GM23248 (cell line): ENCODE measurements around the gene R3HDM4. TPM values are rescaled to one million over a fixed set of nuclear protein-coding genes. Genes with fewer than 3 reads are reported as not detected.

ENCODE experiments used
- DNase-seq: peaks from one replicate; pipeline ENCODE4 v3.0.0-alpha.2; 2015
- H2AFZ ChIP-seq: fragments of 200-600 bp; sonication (generic); 2 replicates; pipeline ENCODE4 v1.6.1; 2016; ENCODE audit warnings: antibody characterized with exemption
- H3F3A ChIP-seq: fragments of 200-600 bp; sonication (generic); 2 replicates; pipeline ENCODE4 v1.6.1; 2016; ENCODE audit warnings: mild to moderate bottlenecking, antibody characterized with exemption, mixed run types; ENCODE audit not compliant: insufficient read depth
- H3K27ac ChIP-seq: fragments of 200-600 bp; sonication (generic); 2 replicates; pipeline ENCODE4 v1.5.1; 2016; ENCODE audit warnings: mild to moderate bottlenecking
- H3K27me3 ChIP-seq: fragments of 200-600 bp; sonication (generic); replicated peaks from 2 replicates; pipeline ENCODE4 v1.6.1; 2016; ENCODE audit warnings: mild to moderate bottlenecking; ENCODE audit not compliant: insufficient read depth
- H3K36me3 ChIP-seq: fragments of 200-600 bp; sonication (generic); 2 replicates; pipeline ENCODE4 v1.6.1; 2016; ENCODE audit warnings: low read depth, mild to moderate bottlenecking
- H3K4me1 ChIP-seq: fragments of 200-600 bp; sonication (generic); 2 replicates; pipeline ENCODE4 v1.6.1; 2016; ENCODE audit warnings: mild to moderate bottlenecking; ENCODE audit not compliant: insufficient read depth
- H3K4me2 ChIP-seq: fragments of 200-600 bp; sonication (generic); one replicate; pipeline ENCODE4 v1.6.1; 2016; ENCODE audit warnings: mild to moderate bottlenecking; ENCODE audit not compliant: unreplicated experiment
- H3K4me3 ChIP-seq: fragments of 200-600 bp; sonication (generic); 2 replicates; pipeline ENCODE4 v1.5.1; 2016; ENCODE audit warnings: mild to moderate bottlenecking
- H3K79me2 ChIP-seq: fragments of 200-600 bp; sonication (generic); 2 replicates; pipeline ENCODE4 v1.6.1; 2016; ENCODE audit warnings: mild to moderate bottlenecking; ENCODE audit not compliant: insufficient read depth
- H3K9ac ChIP-seq: fragments of 200-600 bp; sonication (generic); 2 replicates; pipeline ENCODE4 v1.6.1; 2016; ENCODE audit warnings: mild to moderate bottlenecking
- H3K9me2 ChIP-seq: fragments of 200-600 bp; sonication (generic); 2 replicates; pipeline ENCODE4 v1.6.1; 2016; ENCODE audit warnings: mixed run types, mild to moderate bottlenecking, moderate library complexity; ENCODE audit not compliant: insufficient read depth
- H3K9me3 ChIP-seq: fragments of 200-600 bp; sonication (generic); one replicate; pipeline ENCODE4 v1.6.1; 2017; ENCODE audit warnings: low read depth
- H4K20me1 ChIP-seq: fragments of 200-600 bp; sonication (generic); 2 replicates; pipeline ENCODE4 v1.6.0; 2016; ENCODE audit not compliant: insufficient read depth
- EZH2 ChIP-seq: fragments of 200-600 bp; sonication (generic); IDR thresholded peaks from 2 replicates; pipeline ENCODE4 v1.6.1; 2018; ENCODE audit warnings: antibody characterized with exemption, mild to moderate bottlenecking; ENCODE audit not compliant: insufficient read depth, poor library complexity, severe bottlenecking
- EZH2phosphoT487 ChIP-seq: fragments of 200-600 bp; sonication (generic); IDR thresholded peaks from 2 replicates; pipeline ENCODE4 v1.6.1; 2018; ENCODE audit warnings: antibody characterized with exemption, moderate library complexity, mild to moderate bottlenecking, low read depth; ENCODE audit not compliant: insufficient read depth
- WGBS, 2 experiments: methylation state at CpG; one replicate each; pipeline ENCODE4 v1.1.6; 2015 to 2017; ENCODE audit warnings: low lambda C conversion rate in 2 of 2, low coverage in 1 of 2; ENCODE audit errors: missing lambda C conversion rate in 2 of 2; 5-methylcytosine and 5-hydroxymethylcytosine counted together
- in situ Hi-C: fragments of 300-500 bp; cut with MboI; formaldehyde crosslinking; loops from 2 replicates; pipeline ENCODE4 v1.15.0; 2020
- polyA plus RNA-seq: library from polyadenylated mRNA; unstranded; fragments of >200 nt; fragmentation: Nextera tagmentation; extraction: Ambion mirVana; gene quantifications from 2 replicates; pipeline ENCODE4 v1.2.1, GENCODE V29; 2016
- total RNA-seq: library from RNA; depleted of rRNA; stranded (reverse); fragments of >200 nt; shearing (Covaris generic); gene quantifications from 2 replicates; pipeline ENCODE4 v1.2.3, GENCODE V29; 2014

R3HDM4 gene
- total and polyA plus RNA-seq, 2 experiments from 2014 or later = 50.9 to 52.7 TPM

- TF ChIP-seq EZH2 = no peak
- TF ChIP-seq EZH2phosphoT487 = no peak
- no peaks in the 10 kb centered on the region for H3K36me3 ChIP-seq
- no peaks in the 10 kb centered on the region for H4K20me1 ChIP-seq
- H3K4me2 ChIP-seq = no peak overlapping the region
- in situ Hi-C loops = no loop called here
- H3K9me2 ChIP-seq = no peaks in the 10 kb centered on the region
- no peaks in the 10 kb centered on the region for H3K9me3 ChIP-seq
- H3K9ac ChIP-seq = no peak overlapping the region
- H3K4me3 ChIP-seq = no peak overlapping the region
- no peak overlapping the region for H3K27ac ChIP-seq
- peaks cover 6% of the 10 kb centered on the region; the same call in 1 of the 2 replicates for H3F3A ChIP-seq
- H3K4me1 ChIP-seq = peaks cover 14% of the 10 kb centered on the region
- H3K79me2 ChIP-seq = no peaks in the 10 kb centered on the region
- 90 to 92% methylated on average over 16 to 38 of the region's 38 CpGs for WGBS, 2 experiments
- no peaks in the 10 kb centered on the region for H3K27me3 ChIP-seq
- no peak overlapping the region for H2AFZ ChIP-seq
- DNase-seq = no peak
These were observed 46.2 kb downstream of the R3HDM4 start for GRCh38 chr19:866769-867300.

- in situ Hi-C loops = no loop called here
- Histone ChIP-seq H4K20me1 (no peaks in the 10 kb centered on the region), H3K79me2 (no peaks in the 10 kb centered on the region), H2AFZ (no peak overlapping the region), H3K36me3 (no peaks in the 10 kb centered on the region), H3K27me3 (no peaks in the 10 kb centered on the region), H3K9me2 (no peaks in the 10 kb centered on the region), H3K9me3 (no peaks in the 10 kb centered on the region), H3K4me1 (peaks cover 6% of the 10 kb centered on the region), H3K27ac (no peak overlapping the region), H3K9ac (no peak overlapping the region), H3K4me3 (no peak overlapping the region), H3F3A (no peaks in the 10 kb centered on the region), H3K4me2 (no peak overlapping the region)
- TF ChIP-seq EZH2phosphoT487 (no peak), EZH2 (no peak)
- 94% methylated on average over 7 of the region's 7 CpGs for WGBS, 2 experiments
- no peak for DNase-seq
These were observed 49.8 kb downstream of the R3HDM4 start for GRCh38 chr19:863315-863620.

- no peaks in the 10 kb centered on the region for H3K9me2 ChIP-seq
- no peaks in the 10 kb centered on the region for H3K27me3 ChIP-seq
- H3K36me3 ChIP-seq = no peaks in the 10 kb centered on the region
- H3K9ac ChIP-seq = no peak overlapping the region
- H3K4me1 ChIP-seq = peaks cover 6% of the 10 kb centered on the region
- no peak overlapping the region for H3K4me3 ChIP-seq
- no peak overlapping the region for H2AFZ ChIP-seq
- no peak for TF ChIP-seq EZH2phosphoT487
- TF ChIP-seq EZH2 = no peak
- H3K9me3 ChIP-seq = no peaks in the 10 kb centered on the region
- no peaks in the 10 kb centered on the region for H4K20me1 ChIP-seq
- no peak overlapping the region for H3K4me2 ChIP-seq
- 66 to 79% methylated on average over 21 to 47 of the region's 48 CpGs for WGBS, 2 experiments
- H3K79me2 ChIP-seq = no peaks in the 10 kb centered on the region
- H3K27ac ChIP-seq = no peak overlapping the region
- no peaks in the 10 kb centered on the region for H3F3A ChIP-seq
- peak; percentile 58 for DNase-seq
- in situ Hi-C loops = no loop called here
These were observed 50.3 kb downstream of the R3HDM4 start for GRCh38 chr19:862581-863314.

- Histone ChIP-seq H3K27ac (no peak overlapping the region), H3K9me2 (no peaks in the 10 kb centered on the region), H3K4me1 (peaks cover 6% of the 10 kb centered on the region), H3K9me3 (no peaks in the 10 kb centered on the region), H3K79me2 (no peaks in the 10 kb centered on the region), H3K9ac (no peak overlapping the region), H3K27me3 (no peaks in the 10 kb centered on the region), H3K4me2 (no peak overlapping the region), H3K36me3 (no peaks in the 10 kb centered on the region), H4K20me1 (no peaks in the 10 kb centered on the region), H3K4me3 (no peak overlapping the region), H3F3A (no peaks in the 10 kb centered on the region), H2AFZ (no peak overlapping the region)
- TF ChIP-seq EZH2 (no peak), EZH2phosphoT487 (no peak)
- in situ Hi-C loops = no loop called here
- DNase-seq = peak; percentile 50
- 47 to 63% methylated on average over 18 to 60 of the region's 60 CpGs for WGBS, 2 experiments
These were observed 51.1 kb downstream of the R3HDM4 start for GRCh38 chr19:861756-862580.
